Neural crest cell (in vitro differentiated cells): ENCODE results near the gene ADSS1. TPM values are rescaled to one million over a fixed set of nuclear protein-coding genes. Genes with fewer than 3 reads are reported as not detected.

ENCODE experiments used
- DNase-seq: peaks from one replicate; pipeline ENCODE4 v3.0.0; 2021; ENCODE audit warnings: low read depth, mixed read lengths, low spot score
- H3K27ac Mint-ChIP-seq: one replicate; pipeline ENCODE4 v1.8.0; 2021; ENCODE audit warnings: mild to moderate bottlenecking, mixed read lengths; ENCODE audit not compliant: unreplicated experiment
- H3K27me3 Mint-ChIP-seq: 2 replicates; pipeline ENCODE4 v1.8.0; 2021; ENCODE audit warnings: low read depth, mild to moderate bottlenecking, mixed read lengths
- H3K36me3 Mint-ChIP-seq: 2 replicates; pipeline ENCODE4 v1.8.0; 2021; ENCODE audit warnings: low read depth, mild to moderate bottlenecking, mixed read lengths
- H3K4me1 Mint-ChIP-seq: 2 replicates; pipeline ENCODE4 v1.8.0; 2021; ENCODE audit warnings: mixed read lengths
- H3K4me3 Mint-ChIP-seq: one replicate; pipeline ENCODE4 v1.8.0; 2021; ENCODE audit warnings: mild to moderate bottlenecking, mixed read lengths
- H3K9me3 Mint-ChIP-seq: 2 replicates; pipeline ENCODE4 v1.8.0; 2021; ENCODE audit warnings: mixed read lengths
- total RNA-seq: library from RNA; stranded (reverse); gene quantifications from 2 replicates; pipeline ENCODE4 v1.2.1, GENCODE V29; 2021
- TF ChIP-seq, protein P1 (sequence below): fragments of 200-600 bp; sonication (generic); conservative IDR thresholded peaks from 2 replicates; pipeline ENCODE4 v1.5.0; 2021; ENCODE audit warnings: antibody characterized with exemption, mild to moderate bottlenecking

ADSS1 gene
- total RNA-seq, 1 donor from 2014 or later: 5.0 TPM

- H3K36me3 Mint-ChIP-seq: no peaks in the 10 kb centered on the region
- no peaks in the 10 kb centered on the region for H3K27me3 Mint-ChIP-seq
- peaks cover 20% of the 10 kb centered on the region for H3K4me1 Mint-ChIP-seq
- no peaks in the 10 kb centered on the region for H3K9me3 Mint-ChIP-seq
- no peak for DNase-seq
- H3K4me3 Mint-ChIP-seq: peak overlapping the region; percentile 82
- TF ChIP-seq, protein P1, sequence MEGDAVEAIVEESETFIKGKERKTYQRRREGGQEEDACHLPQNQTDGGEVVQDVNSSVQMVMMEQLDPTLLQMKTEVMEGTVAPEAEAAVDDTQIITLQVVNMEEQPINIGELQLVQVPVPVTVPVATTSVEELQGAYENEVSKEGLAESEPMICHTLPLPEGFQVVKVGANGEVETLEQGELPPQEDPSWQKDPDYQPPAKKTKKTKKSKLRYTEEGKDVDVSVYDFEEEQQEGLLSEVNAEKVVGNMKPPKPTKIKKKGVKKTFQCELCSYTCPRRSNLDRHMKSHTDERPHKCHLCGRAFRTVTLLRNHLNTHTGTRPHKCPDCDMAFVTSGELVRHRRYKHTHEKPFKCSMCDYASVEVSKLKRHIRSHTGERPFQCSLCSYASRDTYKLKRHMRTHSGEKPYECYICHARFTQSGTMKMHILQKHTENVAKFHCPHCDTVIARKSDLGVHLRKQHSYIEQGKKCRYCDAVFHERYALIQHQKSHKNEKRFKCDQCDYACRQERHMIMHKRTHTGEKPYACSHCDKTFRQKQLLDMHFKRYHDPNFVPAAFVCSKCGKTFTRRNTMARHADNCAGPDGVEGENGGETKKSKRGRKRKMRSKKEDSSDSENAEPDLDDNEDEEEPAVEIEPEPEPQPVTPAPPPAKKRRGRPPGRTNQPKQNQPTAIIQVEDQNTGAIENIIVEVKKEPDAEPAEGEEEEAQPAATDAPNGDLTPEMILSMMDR: no peak
- H3K27ac Mint-ChIP-seq: no peak overlapping the region
Observed at GRCh38 chr14:104689881-104690711, 33.9 kb upstream of the ADSS1 start.

DNA sequence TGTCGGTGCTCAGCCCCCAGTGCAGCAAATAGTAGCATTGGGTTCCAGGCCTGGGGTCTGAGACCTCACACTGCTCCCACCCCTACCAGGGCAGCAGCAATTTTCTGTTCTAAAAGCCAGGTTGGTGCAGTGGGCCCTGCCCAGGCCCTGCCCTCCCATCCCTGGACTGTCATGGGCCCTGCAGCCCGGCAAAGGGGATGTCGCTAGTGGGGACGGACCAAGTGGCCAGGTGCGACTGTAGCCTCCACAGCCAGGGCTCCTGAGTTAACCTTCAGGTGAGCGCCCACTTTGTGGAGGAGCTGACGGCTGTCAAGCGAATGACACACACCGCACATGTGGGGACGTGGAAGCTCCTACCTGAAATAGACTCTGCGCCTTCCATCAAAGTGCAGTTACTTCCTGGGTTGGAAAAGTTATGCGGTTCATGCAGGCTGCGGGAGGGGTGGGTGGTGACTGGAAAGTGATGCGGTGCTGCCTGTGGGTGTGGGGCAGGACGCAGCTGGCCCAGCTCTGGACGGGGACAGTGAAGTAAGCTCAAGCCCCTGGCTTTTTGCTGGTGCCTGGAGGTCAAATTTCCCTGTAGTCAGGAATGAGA lies 33.1 kb upstream of the ADSS1 start:
- Mint-ChIP-seq H3K27ac (no peak overlapping the region), H3K36me3 (no peaks in the 10 kb centered on the region), H3K4me1 (peaks cover 23% of the 10 kb centered on the region), H3K27me3 (no peaks in the 10 kb centered on the region), H3K9me3 (no peaks in the 10 kb centered on the region), H3K4me3 (peak overlapping the region; percentile 82)
- DNase-seq: no peak
- TF ChIP-seq, protein P1: no peak

DNA sequence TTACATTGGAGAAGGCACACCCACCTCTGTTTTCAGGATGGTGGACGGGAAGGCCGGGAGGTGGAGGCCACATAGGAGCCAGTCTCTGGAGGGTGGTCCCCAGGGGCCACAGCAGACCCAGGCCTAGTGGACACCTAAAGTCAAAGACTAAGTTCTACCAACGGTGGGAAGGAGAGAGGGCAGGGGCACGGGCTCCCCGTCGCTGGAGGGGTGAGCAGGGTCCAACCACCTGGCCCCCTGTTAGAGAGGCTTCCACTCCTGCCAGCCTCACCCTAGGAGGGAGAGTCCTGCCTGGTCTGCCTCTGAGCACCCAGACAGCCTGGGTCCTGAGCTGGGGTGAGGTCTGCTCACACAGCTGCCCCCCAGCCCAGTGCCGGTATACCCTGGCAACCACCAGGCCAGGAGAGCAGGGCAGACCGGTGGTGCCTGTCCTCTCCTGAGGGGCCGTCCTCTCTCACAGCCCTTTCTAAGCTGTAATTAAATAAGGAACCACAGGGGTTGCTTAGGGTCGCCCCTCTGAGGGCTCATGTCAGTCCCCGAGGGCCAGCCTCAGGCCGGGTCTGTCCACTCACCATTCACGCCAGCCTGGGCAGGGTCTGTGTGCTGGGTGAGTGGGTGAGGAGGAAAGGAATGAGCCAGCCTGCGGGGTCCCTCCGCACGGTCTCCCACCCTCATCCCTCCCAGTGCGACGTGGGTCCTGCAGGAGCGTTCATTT lies 32.3 kb upstream of the ADSS1 start:
- Mint-ChIP-seq H3K4me3 (peak overlapping the region; percentile 82), H3K4me1 (peaks cover 24% of the 10 kb centered on the region), H3K36me3 (no peaks in the 10 kb centered on the region), H3K27ac (no peak overlapping the region), H3K9me3 (no peaks in the 10 kb centered on the region), H3K27me3 (no peaks in the 10 kb centered on the region)
- TF ChIP-seq, protein P1: no peak
- DNase-seq: no peak

DNA sequence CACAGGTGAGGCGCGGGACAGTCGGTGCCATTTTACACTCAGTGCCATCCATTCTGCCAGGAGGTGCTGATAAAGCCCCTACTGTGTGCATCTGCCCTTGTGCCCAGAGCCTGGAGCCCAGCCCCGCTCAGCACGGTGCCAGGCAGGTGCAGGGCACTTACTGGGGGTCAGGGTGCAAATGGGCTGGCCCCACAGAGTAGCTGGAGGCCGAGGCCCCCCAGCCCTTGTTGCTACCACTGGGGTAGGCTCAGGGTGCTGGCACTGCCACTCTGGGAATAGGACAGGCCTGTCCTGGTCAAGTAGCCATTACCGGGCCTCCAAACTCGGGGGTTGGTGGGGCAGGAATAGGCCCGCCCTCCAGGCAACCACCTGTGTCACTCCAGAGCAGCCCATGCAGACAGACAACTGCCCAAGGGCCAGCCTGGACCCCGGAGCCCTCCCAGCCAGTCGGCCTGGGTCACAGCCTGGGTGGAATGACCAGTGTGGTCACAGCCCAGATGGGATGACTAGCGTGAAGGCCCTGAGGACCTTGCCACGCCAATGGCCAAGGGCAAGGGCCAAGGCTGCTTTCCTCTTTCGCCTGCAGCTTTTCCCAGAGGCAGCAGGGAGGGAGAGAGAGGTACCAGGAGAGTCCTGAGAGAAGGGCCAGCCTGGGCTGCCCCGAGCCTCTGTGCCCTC lies 31.6 kb upstream of the ADSS1 start:
- H3K9me3 Mint-ChIP-seq: no peaks in the 10 kb centered on the region
- no peaks in the 10 kb centered on the region for H3K27me3 Mint-ChIP-seq
- peaks cover 21% of the 10 kb centered on the region for H3K4me1 Mint-ChIP-seq
- DNase-seq: no peak
- peak overlapping the region; percentile 23 for H3K4me3 Mint-ChIP-seq
- TF ChIP-seq, protein P1: no peak
- H3K36me3 Mint-ChIP-seq: no peaks in the 10 kb centered on the region
- no peak overlapping the region for H3K27ac Mint-ChIP-seq

- Mint-ChIP-seq H3K4me1 (peaks cover 16% of the 10 kb centered on the region), H3K27me3 (no peaks in the 10 kb centered on the region), H3K36me3 (no peaks in the 10 kb centered on the region), H3K4me3 (no peak overlapping the region), H3K27ac (no peak overlapping the region), H3K9me3 (no peaks in the 10 kb centered on the region)
- no peak for DNase-seq
- TF ChIP-seq, protein P1: no peak
Observed at GRCh38 chr14:104692939-104693315, 31.1 kb upstream of the ADSS1 start.
